WTC11 (cell line): ENCODE data around the gene PSMD12. TPM values are rescaled to one million over a fixed set of nuclear protein-coding genes. Genes with fewer than 3 reads are reported as not detected.

Source experiments
- ATAC-seq: fragments of 200-7000 bp; cut with Tn5 transposase; 2 replicates; pipeline ENCODE4 v1.10.0; 2021; ENCODE audit warnings: mild to moderate bottlenecking, moderate library complexity
- CTCF ChIA-PET: fragments of 300-600 bp; sonication (Branson Sonifier 250); formaldehyde crosslinking; loops from one replicate; lab custom pipeline; 2021; ENCODE audit warnings: antibody characterized with exemption; lab: Charles Lee
- POLR2A ChIA-PET: fragments of 350-600 bp; sonication (Branson Sonifier 250); formaldehyde crosslinking; loops from one replicate; lab custom pipeline; 2021; ENCODE audit warnings: antibody characterized with exemption; lab: Charles Lee
- DNase-seq: peaks from one replicate; pipeline ENCODE4 v3.0.0; 2021; ENCODE audit warnings: low spot score
- H3K27ac Mint-ChIP-seq: 2 replicates; pipeline ENCODE4 v1.8.0; 2021; ENCODE audit warnings: mixed read lengths
- H3K27me3 Mint-ChIP-seq: 2 replicates; pipeline ENCODE4 v1.8.0; 2021; ENCODE audit warnings: low read depth, mild to moderate bottlenecking, moderate library complexity, mixed read lengths
- H3K36me3 Mint-ChIP-seq: 2 replicates; pipeline ENCODE4 v1.8.0; 2021; ENCODE audit warnings: mixed read lengths
- H3K4me1 Mint-ChIP-seq: 2 replicates; pipeline ENCODE4 v1.8.0; 2022; ENCODE audit warnings: mixed read lengths
- H3K4me3 Mint-ChIP-seq: 2 replicates; pipeline ENCODE4 v1.8.0; 2021; ENCODE audit warnings: mild to moderate bottlenecking, moderate library complexity, mixed read lengths
- H3K9me3 Mint-ChIP-seq: 2 replicates; pipeline ENCODE4 v1.8.0; 2021; ENCODE audit warnings: mixed read lengths
- CBFB ChIP-seq: sonication (generic); formaldehyde crosslinking; IDR thresholded peaks from 2 replicates; pipeline ENCODE4 v1.8.1; 2022; ENCODE audit warnings: mild to moderate bottlenecking, low read depth, missing genetic modification reagents
- CREB1 ChIP-seq: sonication (generic); formaldehyde crosslinking; IDR thresholded peaks from 2 replicates; pipeline ENCODE4 v1.8.0; 2023; ENCODE audit warnings: mild to moderate bottlenecking, missing genetic modification reagents
- CREM ChIP-seq: sonication (generic); formaldehyde crosslinking; IDR thresholded peaks from 2 replicates; pipeline ENCODE4 v1.8.1; 2022; ENCODE audit warnings: mild to moderate bottlenecking, missing genetic modification reagents, moderate library complexity
- ELF4 ChIP-seq: sonication (generic); formaldehyde crosslinking; IDR thresholded peaks from 2 replicates; pipeline ENCODE4 v1.8.1; 2022; ENCODE audit warnings: low read depth, mild to moderate bottlenecking, moderate library complexity, missing genetic modification reagents
- EMX1 ChIP-seq: fragments of 250-450 bp; sonication (Bioruptor Pico); IDR thresholded peaks from 2 replicates; pipeline ENCODE4 v1.8.0; 2021; ENCODE audit warnings: mild to moderate bottlenecking
- JAZF1 ChIP-seq: fragments of 250-450 bp; sonication (Bioruptor Pico); IDR thresholded peaks from 2 replicates; pipeline ENCODE4 v1.9.0; 2021; ENCODE audit warnings: moderate library complexity, mild to moderate bottlenecking, inconsistent platforms
- KAT7 ChIP-seq: sonication (generic); formaldehyde crosslinking; IDR thresholded peaks from 2 replicates; pipeline ENCODE4 v1.8.1; 2023; ENCODE audit warnings: missing genetic modification reagents, mild to moderate bottlenecking, borderline replicate concordance
- MYBL2 ChIP-seq: sonication (generic); formaldehyde crosslinking; IDR thresholded peaks from 2 replicates; pipeline ENCODE4 v1.8.1; 2023; ENCODE audit warnings: mild to moderate bottlenecking, moderate library complexity, missing genetic modification reagents
- NFATC4 ChIP-seq: fragments of 250-450 bp; sonication (Bioruptor Pico); IDR thresholded peaks from 2 replicates; pipeline ENCODE4 v1.9.0; 2021; ENCODE audit warnings: mild to moderate bottlenecking
- PRRX2 ChIP-seq: fragments of 250-450 bp; sonication (Bioruptor Pico); IDR thresholded peaks from 2 replicates; pipeline ENCODE4 v1.8.0; 2021; ENCODE audit warnings: mild to moderate bottlenecking
- RELA ChIP-seq: sonication (generic); formaldehyde crosslinking; IDR thresholded peaks from 2 replicates; pipeline ENCODE4 v1.8.1; 2022; ENCODE audit warnings: missing genetic modification reagents, mild to moderate bottlenecking, borderline replicate concordance
- SP1 ChIP-seq: sonication (generic); formaldehyde crosslinking; conservative IDR thresholded peaks from 2 replicates; pipeline ENCODE4 v1.8.1; 2022; ENCODE audit warnings: missing genetic modification reagents
- TCF7 ChIP-seq: sonication (generic); formaldehyde crosslinking; IDR thresholded peaks from 2 replicates; pipeline ENCODE4 v1.8.0; 2022; ENCODE audit warnings: mild to moderate bottlenecking, low read depth, missing genetic modification reagents, moderate library complexity
- TEAD1 ChIP-seq: sonication (generic); formaldehyde crosslinking; IDR thresholded peaks from 2 replicates; pipeline ENCODE4 v1.8.0; 2022; ENCODE audit warnings: mild to moderate bottlenecking, missing genetic modification reagents
- TP53 ChIP-seq: sonication (generic); formaldehyde crosslinking; IDR thresholded peaks from 2 replicates; pipeline ENCODE4 v1.8.1; 2023; ENCODE audit warnings: mild to moderate bottlenecking, missing genetic modification reagents
- ZNF121 ChIP-seq: sonication (generic); formaldehyde crosslinking; IDR thresholded peaks from 2 replicates; pipeline ENCODE4 v1.8.0; 2023; ENCODE audit warnings: missing genetic modification reagents
- ZNF232 ChIP-seq: sonication (generic); formaldehyde crosslinking; IDR thresholded peaks from 2 replicates; pipeline ENCODE4 v1.8.0; 2022; ENCODE audit warnings: mild to moderate bottlenecking, missing genetic modification reagents
- ZNF263 ChIP-seq: sonication (generic); formaldehyde crosslinking; IDR thresholded peaks from 2 replicates; pipeline ENCODE4 v1.8.1; 2022; ENCODE audit warnings: low read depth, mild to moderate bottlenecking, moderate library complexity, missing genetic modification reagents
- ZNF396 ChIP-seq: fragments of 250-450 bp; sonication (Bioruptor Pico); IDR thresholded peaks from 2 replicates; pipeline ENCODE4 v1.8.0; 2021; ENCODE audit warnings: mild to moderate bottlenecking, moderate library complexity, borderline replicate concordance
- ZNF416 ChIP-seq: fragments of 250-450 bp; sonication (Bioruptor Pico); IDR thresholded peaks from 2 replicates; pipeline ENCODE4 v1.9.0; 2021; ENCODE audit warnings: mild to moderate bottlenecking, inconsistent platforms
- ZNF423 ChIP-seq: fragments of 250-450 bp; sonication (Bioruptor Pico); IDR thresholded peaks from 2 replicates; pipeline ENCODE4 v2.1.2; 2022; ENCODE audit warnings: mild to moderate bottlenecking, moderate library complexity
- total RNA-seq: library from RNA; stranded (reverse); gene quantifications from 3 replicates; pipeline ENCODE4 v1.2.3, GENCODE V29; 2021
- TF ChIP-seq, protein P1 (sequence below): sonication (generic); formaldehyde crosslinking; IDR thresholded peaks from 2 replicates; pipeline ENCODE4 v1.8.0; 2022; ENCODE audit warnings: mild to moderate bottlenecking, missing genetic modification reagents
- TF ChIP-seq, protein P2 (sequence below): sonication (generic); formaldehyde crosslinking; conservative IDR thresholded peaks from 2 replicates; pipeline ENCODE4 v1.8.1; 2022; ENCODE audit warnings: mild to moderate bottlenecking, missing genetic modification reagents
- TF ChIP-seq, protein P3 (sequence below): fragments of 250-450 bp; sonication (Bioruptor Pico); IDR thresholded peaks from 2 replicates; pipeline ENCODE4 v1.9.0; 2021; ENCODE audit warnings: mild to moderate bottlenecking
- TF ChIP-seq, protein P4 (sequence below): sonication (generic); formaldehyde crosslinking; IDR thresholded peaks from 2 replicates; pipeline ENCODE4 v1.8.0; 2022; ENCODE audit warnings: mild to moderate bottlenecking, missing genetic modification reagents
- TF ChIP-seq, protein P5 (sequence below): fragments of 250-450 bp; sonication (Bioruptor Pico); conservative IDR thresholded peaks from 2 replicates; pipeline ENCODE4 v1.9.0; 2021; ENCODE audit warnings: mild to moderate bottlenecking
- TF ChIP-seq, protein P6 (sequence below): sonication (generic); formaldehyde crosslinking; IDR thresholded peaks from 2 replicates; pipeline ENCODE4 v1.8.1; 2022; ENCODE audit warnings: missing genetic modification reagents, borderline replicate concordance
- TF ChIP-seq, protein P7 (sequence below): sonication (generic); formaldehyde crosslinking; IDR thresholded peaks from 2 replicates; pipeline ENCODE4 v1.8.1; 2022; ENCODE audit warnings: mild to moderate bottlenecking, moderate library complexity, missing genetic modification reagents

The PSMD12 gene
- total RNA-seq, 1 experiment from 2014 or later, result 66.9 TPM

DNA sequence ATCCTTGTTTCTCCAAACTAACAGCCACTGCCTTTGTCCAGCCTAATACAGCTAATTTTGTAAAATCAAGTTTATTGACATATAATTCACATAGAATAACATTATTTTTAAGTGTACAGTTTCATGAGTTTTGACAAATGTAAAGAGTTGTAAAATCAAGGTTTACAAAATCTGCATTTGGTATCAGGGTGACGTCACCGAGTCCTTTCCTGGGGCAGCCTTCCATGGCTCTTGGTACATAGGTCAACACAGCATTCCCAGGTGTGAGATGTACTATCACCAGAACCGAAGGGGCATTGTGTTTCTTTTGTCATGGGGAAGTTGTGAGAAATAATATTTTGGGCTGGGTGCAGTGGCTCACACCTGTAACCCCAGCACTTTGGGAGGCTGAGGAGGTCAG is 42.9 kb downstream of the PSMD12 start:
- ChIA-PET POLR2A (interaction anchor here (0.9 kb wide), 1 partner anchor 9 kb away, joined by 3 read pairs; no protein-coding TSS in a partner anchor), CTCF (interaction anchor here (1.4 kb wide), 1 partner anchor 51 kb away, joined by 5 read pairs; no protein-coding TSS in a partner anchor)
- Mint-ChIP-seq H3K27me3 (no peaks in the 10 kb centered on the region), H3K27ac (no peak overlapping the region), H3K36me3 (peaks cover 7% of the 10 kb centered on the region; the same call in 1 of the 2 replicates), H3K4me3 (no peak overlapping the region), H3K9me3 (peaks cover 10% of the 10 kb centered on the region), H3K4me1 (peaks cover 11% of the 10 kb centered on the region)
- DNase-seq, result no peak
- TF ChIP-seq SP1 (CRISPR knock-in tag) (no peak), TEAD1 (CRISPR knock-in tag) (no peak), RELA (CRISPR knock-in tag) (no peak), ZNF232 (CRISPR knock-in tag) (no peak), TP53 (CRISPR knock-in tag) (no peak), NFATC4 (no peak), CREB1 (no peak), CBFB (no peak)
- TF ChIP-seq, protein P1, sequence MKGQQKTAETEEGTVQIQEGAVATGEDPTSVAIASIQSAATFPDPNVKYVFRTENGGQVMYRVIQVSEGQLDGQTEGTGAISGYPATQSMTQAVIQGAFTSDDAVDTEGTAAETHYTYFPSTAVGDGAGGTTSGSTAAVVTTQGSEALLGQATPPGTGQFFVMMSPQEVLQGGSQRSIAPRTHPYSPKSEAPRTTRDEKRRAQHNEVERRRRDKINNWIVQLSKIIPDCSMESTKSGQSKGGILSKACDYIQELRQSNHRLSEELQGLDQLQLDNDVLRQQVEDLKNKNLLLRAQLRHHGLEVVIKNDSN (CRISPR knock-in tag), result no peak
- TF ChIP-seq, protein P2, sequence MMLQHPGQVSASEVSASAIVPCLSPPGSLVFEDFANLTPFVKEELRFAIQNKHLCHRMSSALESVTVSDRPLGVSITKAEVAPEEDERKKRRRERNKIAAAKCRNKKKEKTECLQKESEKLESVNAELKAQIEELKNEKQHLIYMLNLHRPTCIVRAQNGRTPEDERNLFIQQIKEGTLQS (CRISPR knock-in tag), result no peak
- TF ChIP-seq, protein P3, sequence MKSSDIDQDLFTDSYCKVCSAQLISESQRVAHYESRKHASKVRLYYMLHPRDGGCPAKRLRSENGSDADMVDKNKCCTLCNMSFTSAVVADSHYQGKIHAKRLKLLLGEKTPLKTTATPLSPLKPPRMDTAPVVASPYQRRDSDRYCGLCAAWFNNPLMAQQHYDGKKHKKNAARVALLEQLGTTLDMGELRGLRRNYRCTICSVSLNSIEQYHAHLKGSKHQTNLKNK (CRISPR knock-in tag), result no peak
- TF ChIP-seq, protein P4, sequence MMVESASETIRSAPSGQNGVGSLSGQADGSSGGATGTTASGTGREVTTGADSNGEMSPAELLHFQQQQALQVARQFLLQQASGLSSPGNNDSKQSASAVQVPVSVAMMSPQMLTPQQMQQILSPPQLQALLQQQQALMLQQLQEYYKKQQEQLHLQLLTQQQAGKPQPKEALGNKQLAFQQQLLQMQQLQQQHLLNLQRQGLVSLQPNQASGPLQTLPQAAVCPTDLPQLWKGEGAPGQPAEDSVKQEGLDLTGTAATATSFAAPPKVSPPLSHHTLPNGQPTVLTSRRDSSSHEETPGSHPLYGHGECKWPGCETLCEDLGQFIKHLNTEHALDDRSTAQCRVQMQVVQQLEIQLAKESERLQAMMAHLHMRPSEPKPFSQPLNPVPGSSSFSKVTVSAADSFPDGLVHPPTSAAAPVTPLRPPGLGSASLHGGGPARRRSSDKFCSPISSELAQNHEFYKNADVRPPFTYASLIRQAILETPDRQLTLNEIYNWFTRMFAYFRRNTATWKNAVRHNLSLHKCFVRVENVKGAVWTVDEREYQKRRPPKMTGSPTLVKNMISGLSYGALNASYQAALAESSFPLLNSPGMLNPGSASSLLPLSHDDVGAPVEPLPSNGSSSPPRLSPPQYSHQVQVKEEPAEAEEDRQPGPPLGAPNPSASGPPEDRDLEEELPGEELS, result no peak
- no peak for ATAC-seq

DNA sequence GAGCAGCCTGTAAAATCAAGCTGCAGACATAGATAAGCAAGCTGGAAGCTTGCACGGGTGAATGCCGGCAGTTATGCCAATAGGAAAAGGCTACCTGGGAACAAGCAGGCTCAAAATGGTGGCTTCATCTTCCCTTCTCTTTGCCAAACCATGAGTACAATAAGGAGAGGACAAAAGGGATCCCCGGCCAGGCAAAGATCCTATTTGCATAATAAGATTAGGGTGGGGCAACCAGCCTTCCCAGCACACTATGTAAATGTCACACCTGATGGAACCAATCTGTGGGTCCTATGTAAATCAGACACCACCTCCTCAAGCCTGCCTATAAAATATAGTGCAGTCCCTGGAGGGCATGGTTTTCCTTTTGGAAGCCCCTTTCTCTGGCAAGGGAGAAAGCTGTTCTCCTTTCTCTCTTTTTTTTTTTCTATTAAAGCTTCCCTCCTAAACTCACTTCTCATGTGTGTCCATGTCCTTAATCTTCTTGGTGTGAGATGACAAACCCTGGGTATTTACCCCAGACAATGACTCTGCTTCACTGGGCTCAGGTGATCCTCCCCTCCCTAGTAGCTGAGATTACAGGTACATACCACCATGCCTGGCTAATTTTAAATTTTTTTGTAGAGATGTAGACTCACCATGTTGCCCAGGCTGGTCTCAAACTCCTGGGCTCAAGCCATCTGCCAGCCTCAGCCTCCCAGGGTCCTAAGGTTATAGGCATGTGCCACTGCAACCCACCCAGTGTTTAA is 44.2 kb downstream of the PSMD12 start:
- no peaks in the 10 kb centered on the region for H3K27me3 Mint-ChIP-seq
- peak overlapping the region; percentile 11; the same call in 1 of the 2 replicates for H3K27ac Mint-ChIP-seq
- no peaks in the 10 kb centered on the region for H3K9me3 Mint-ChIP-seq
- peaks cover 11% of the 10 kb centered on the region for H3K4me1 Mint-ChIP-seq
- peak overlapping the region; percentile 32; the same call in 1 of the 2 replicates for H3K4me3 Mint-ChIP-seq
- DNase-seq (peak; percentile 32), ATAC-seq (peak; percentile 97)
- no peaks in the 10 kb centered on the region for H3K36me3 Mint-ChIP-seq
- CTCF ChIA-PET, result interaction anchor here (1.0 to 1.4 kb wide), 3 partner anchors 10 to 50 kb away, joined by 3 to 5 read pairs (median 4); no protein-coding TSS in a partner anchor
- POLR2A ChIA-PET, result no interaction called here
- TF ChIP-seq EMX1 (CRISPR knock-in tag), result no peak
- TF ChIP-seq ZNF423 (CRISPR knock-in tag), result no peak
- no peak for TF ChIP-seq PRRX2 (CRISPR knock-in tag)
- no peak for TF ChIP-seq ZNF121 (CRISPR knock-in tag)
- TF ChIP-seq, protein P5, sequence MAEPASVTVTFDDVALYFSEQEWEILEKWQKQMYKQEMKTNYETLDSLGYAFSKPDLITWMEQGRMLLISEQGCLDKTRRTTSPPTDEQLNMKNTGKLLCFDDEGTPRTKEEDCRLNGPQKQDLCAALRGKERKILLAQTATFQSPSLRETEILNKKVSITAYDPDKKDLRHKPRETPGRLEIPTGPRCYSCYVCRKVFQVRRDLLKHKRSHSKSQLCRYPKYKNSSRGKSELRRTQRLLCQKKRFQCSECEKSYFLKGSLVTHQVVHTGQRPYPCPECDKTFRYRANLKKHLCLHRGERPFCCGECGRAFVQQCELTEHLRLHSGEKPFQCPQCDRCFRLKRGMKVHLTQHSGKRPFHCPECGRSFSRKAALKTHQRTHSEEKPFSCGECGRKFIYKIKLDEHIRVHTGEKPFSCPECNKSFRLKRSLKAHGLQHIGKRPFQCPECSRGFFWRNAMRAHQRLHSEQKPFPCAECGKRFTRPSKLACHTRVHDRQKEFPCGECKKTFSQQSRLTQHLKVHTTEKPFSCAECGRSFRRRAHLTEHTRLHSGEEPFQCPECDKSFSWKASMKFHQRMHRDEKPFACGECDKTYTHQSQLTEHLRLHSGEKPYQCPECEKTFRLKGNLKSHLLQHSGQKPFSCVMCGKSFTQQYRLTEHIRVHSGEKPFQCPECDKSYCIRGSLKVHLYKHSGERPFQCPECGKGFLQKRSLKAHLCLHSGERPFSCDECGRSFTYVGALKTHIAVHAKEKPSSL (CRISPR knock-in tag), result no peak
- TF ChIP-seq KAT7 (CRISPR knock-in tag), result no peak
- no peak for TF ChIP-seq ZNF263 (CRISPR knock-in tag)
- TF ChIP-seq ZNF396, result no peak
- no peak for TF ChIP-seq TCF7 (CRISPR knock-in tag)
- TF ChIP-seq ZNF416 (CRISPR knock-in tag), result no peak
- TF ChIP-seq CREM (CRISPR knock-in tag), result no peak
- TF ChIP-seq MYBL2 (CRISPR knock-in tag), result no peak
- TF ChIP-seq JAZF1 (CRISPR knock-in tag), result no peak
- TF ChIP-seq, protein P6, sequence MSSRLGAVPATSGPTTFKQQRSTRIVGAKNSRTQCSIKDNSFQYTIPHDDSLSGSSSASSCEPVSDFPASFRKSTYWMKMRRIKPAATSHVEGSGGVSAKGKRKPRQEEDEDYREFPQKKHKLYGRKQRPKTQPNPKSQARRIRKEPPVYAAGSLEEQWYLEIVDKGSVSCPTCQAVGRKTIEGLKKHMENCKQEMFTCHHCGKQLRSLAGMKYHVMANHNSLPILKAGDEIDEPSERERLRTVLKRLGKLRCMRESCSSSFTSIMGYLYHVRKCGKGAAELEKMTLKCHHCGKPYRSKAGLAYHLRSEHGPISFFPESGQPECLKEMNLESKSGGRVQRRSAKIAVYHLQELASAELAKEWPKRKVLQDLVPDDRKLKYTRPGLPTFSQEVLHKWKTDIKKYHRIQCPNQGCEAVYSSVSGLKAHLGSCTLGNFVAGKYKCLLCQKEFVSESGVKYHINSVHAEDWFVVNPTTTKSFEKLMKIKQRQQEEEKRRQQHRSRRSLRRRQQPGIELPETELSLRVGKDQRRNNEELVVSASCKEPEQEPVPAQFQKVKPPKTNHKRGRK, result no peak
- TF ChIP-seq ELF4 (CRISPR knock-in tag), result no peak
- TF ChIP-seq, protein P7, sequence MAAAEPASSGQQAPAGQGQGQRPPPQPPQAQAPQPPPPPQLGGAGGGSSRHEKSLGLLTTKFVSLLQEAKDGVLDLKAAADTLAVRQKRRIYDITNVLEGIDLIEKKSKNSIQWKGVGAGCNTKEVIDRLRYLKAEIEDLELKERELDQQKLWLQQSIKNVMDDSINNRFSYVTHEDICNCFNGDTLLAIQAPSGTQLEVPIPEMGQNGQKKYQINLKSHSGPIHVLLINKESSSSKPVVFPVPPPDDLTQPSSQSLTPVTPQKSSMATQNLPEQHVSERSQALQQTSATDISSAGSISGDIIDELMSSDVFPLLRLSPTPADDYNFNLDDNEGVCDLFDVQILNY (CRISPR knock-in tag), result no peak
